SU-DHL-6 (cell line): Measurements from ENCODE around the gene EIF5A2.
"Not testable (repeated sequence)": the region's sequence is repeated elsewhere in the genome, so short reads cannot be mapped to it uniquely, and the experiment has no call there.

ENCODE experiments used
- H2AFZ ChIP-seq: fragments of 200-600 bp; sonication (generic); 2 replicates; pipeline ENCODE4 v1.6.1; 2014; ENCODE audit warnings: low read depth, mild to moderate bottlenecking, moderate library complexity, mixed read lengths, antibody characterized with exemption, low read length; ENCODE audit not compliant: severe bottlenecking
- H3F3A ChIP-seq: fragments of 200-600 bp; shearing (Covaris generic); 2 replicates; pipeline ENCODE4 v1.6.0; 2016; ENCODE audit warnings: antibody characterized with exemption, mild to moderate bottlenecking; ENCODE audit not compliant: insufficient read depth
- H3K27ac ChIP-seq: fragments of 200-600 bp; sonication (generic); 2 replicates; pipeline ENCODE4 v1.5.1; 2016; ENCODE audit warnings: low read depth, mild to moderate bottlenecking, low read length, moderate library complexity, mixed read lengths
- H3K27me3 ChIP-seq: fragments of 200-600 bp; sonication (generic), shearing (Covaris generic); 2 replicates; pipeline ENCODE4 v1.6.0; 2014; ENCODE audit warnings: mild to moderate bottlenecking, low read length
- H3K36me3 ChIP-seq: fragments of 200-600 bp; sonication (generic); 2 replicates; pipeline ENCODE4 v1.6.1; 2014; ENCODE audit warnings: mild to moderate bottlenecking, low read length, mixed read lengths
- H3K4me2 ChIP-seq: fragments of 300-600, 200-600 bp; shearing (Covaris generic), sonication (generic); 2 replicates; pipeline ENCODE4 v1.6.0; 2014; ENCODE audit warnings: low read length, low read depth, mild to moderate bottlenecking; ENCODE audit not compliant: poor library complexity, severe bottlenecking
- H3K4me3 ChIP-seq: fragments of 200-600 bp; sonication (generic); 2 replicates; pipeline ENCODE4 v1.5.1; 2014; ENCODE audit warnings: antibody characterized with exemption, low read length, mild to moderate bottlenecking, mixed read lengths; ENCODE audit not compliant: insufficient read depth, poor library complexity, severe bottlenecking
- H3K79me2 ChIP-seq: fragments of 200-600 bp; sonication (generic); 2 replicates; pipeline ENCODE4 v1.6.1; 2014; ENCODE audit warnings: mild to moderate bottlenecking, low read length, moderate library complexity; ENCODE audit not compliant: insufficient read depth
- H3K9ac ChIP-seq: fragments of 200-600 bp; sonication (generic); 2 replicates; pipeline ENCODE4 v1.7.0; 2014; ENCODE audit warnings: mild to moderate bottlenecking, low read length
- H3K9me2 ChIP-seq: fragments of 200-600 bp; sonication (generic); replicated peaks from 2 replicates; pipeline ENCODE4 v1.6.1; 2014; ENCODE audit warnings: low read length; ENCODE audit not compliant: insufficient read depth
- H3K9me3 ChIP-seq: fragments of 200-600 bp; sonication (generic); 2 replicates; pipeline ENCODE4 v1.6.1; 2014; ENCODE audit warnings: low read length, mixed read lengths; ENCODE audit not compliant: insufficient read depth
- H4K20me1 ChIP-seq: fragments of 200-600 bp; sonication (generic); 2 replicates; pipeline ENCODE4 v1.6.1; 2014; ENCODE audit warnings: low read depth, mild to moderate bottlenecking, antibody characterized with exemption, low read length, moderate library complexity, mixed read lengths
- EZH2phosphoT487 ChIP-seq: fragments of 200-600 bp; sonication (generic), shearing (Covaris generic); conservative IDR thresholded peaks from 2 replicates; pipeline ENCODE4 v1.6.1; 2018; ENCODE audit warnings: mild to moderate bottlenecking, antibody characterized with exemption, low read length, moderate library complexity, mixed read lengths
- TF ChIP-seq, protein P1 (sequence below): fragments of 200-600 bp; sonication (generic); IDR thresholded peaks from one replicate; pipeline ENCODE4 v1.5.1; 2017; ENCODE audit warnings: antibody characterized with exemption, mild to moderate bottlenecking, low read length, moderate library complexity; ENCODE audit not compliant: insufficient read depth, poor library complexity, severe bottlenecking

EIF5A2 gene

GRCh38 chr3:170893895-170894294 lies 14.5 kb downstream of the EIF5A2 start:
- H3K4me2 ChIP-seq: no peak overlapping the region
- no peaks in the 10 kb centered on the region for H3K79me2 ChIP-seq
- H3K9me3 ChIP-seq: no peaks in the 10 kb centered on the region
- H3K9ac ChIP-seq: no peak overlapping the region
- H3K36me3 ChIP-seq: no peaks in the 10 kb centered on the region
- no peaks in the 10 kb centered on the region; the same call in 1 of the 2 replicates for H4K20me1 ChIP-seq
- no peak for TF ChIP-seq EZH2phosphoT487
- TF ChIP-seq, protein P1, sequence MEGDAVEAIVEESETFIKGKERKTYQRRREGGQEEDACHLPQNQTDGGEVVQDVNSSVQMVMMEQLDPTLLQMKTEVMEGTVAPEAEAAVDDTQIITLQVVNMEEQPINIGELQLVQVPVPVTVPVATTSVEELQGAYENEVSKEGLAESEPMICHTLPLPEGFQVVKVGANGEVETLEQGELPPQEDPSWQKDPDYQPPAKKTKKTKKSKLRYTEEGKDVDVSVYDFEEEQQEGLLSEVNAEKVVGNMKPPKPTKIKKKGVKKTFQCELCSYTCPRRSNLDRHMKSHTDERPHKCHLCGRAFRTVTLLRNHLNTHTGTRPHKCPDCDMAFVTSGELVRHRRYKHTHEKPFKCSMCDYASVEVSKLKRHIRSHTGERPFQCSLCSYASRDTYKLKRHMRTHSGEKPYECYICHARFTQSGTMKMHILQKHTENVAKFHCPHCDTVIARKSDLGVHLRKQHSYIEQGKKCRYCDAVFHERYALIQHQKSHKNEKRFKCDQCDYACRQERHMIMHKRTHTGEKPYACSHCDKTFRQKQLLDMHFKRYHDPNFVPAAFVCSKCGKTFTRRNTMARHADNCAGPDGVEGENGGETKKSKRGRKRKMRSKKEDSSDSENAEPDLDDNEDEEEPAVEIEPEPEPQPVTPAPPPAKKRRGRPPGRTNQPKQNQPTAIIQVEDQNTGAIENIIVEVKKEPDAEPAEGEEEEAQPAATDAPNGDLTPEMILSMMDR: no peak
- no peak overlapping the region for H3K4me3 ChIP-seq
- H3K27me3 ChIP-seq: no peaks in the 10 kb centered on the region
- no peaks in the 10 kb centered on the region for H3K9me2 ChIP-seq
- H3F3A ChIP-seq: no peaks in the 10 kb centered on the region
- H3K27ac ChIP-seq: no peak overlapping the region
- H2AFZ ChIP-seq: no peak overlapping the region

GRCh38 chr3:170889630-170890029 lies 18.8 kb downstream of the EIF5A2 start:
- Histone ChIP-seq H4K20me1 (no peaks in the 10 kb centered on the region; the same call in 1 of the 2 replicates), H2AFZ (no peak overlapping the region), H3K9me3 (no peaks in the 10 kb centered on the region), H3K4me3 (no peak overlapping the region), H3K9ac (no peak overlapping the region), H3K9me2 (no peaks in the 10 kb centered on the region), H3K27me3 (no peaks in the 10 kb centered on the region), H3K4me2 (no peak overlapping the region), H3K27ac (no peak overlapping the region), H3K36me3 (no peaks in the 10 kb centered on the region), H3K79me2 (no peaks in the 10 kb centered on the region), H3F3A (no peaks in the 10 kb centered on the region)
- no peak for TF ChIP-seq EZH2phosphoT487
- TF ChIP-seq, protein P1: no peak

DNA sequence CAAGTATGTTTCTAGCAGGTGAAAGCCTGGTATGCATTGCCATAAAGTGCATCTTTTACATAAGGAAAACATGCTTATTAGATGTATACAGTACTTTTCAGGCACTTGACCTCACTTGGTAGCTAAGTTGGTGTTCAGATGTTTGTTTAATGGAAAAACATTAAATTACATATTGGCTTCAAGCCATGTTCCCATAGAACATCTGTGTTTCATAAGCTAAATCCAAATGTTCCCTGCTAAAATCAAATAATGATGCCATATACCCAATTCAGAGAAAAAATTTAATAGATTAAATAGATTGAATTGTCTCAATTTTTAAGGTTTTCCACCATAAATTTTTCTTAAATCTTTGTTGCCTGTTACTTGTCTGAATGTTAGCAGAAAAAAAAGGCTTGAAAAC lies 19.3 kb downstream of the EIF5A2 start:
- H3K4me3 ChIP-seq: no peak overlapping the region
- TF ChIP-seq, protein P1: no peak
- no peak for TF ChIP-seq EZH2phosphoT487
- no peak overlapping the region for H2AFZ ChIP-seq
- no peaks in the 10 kb centered on the region for H3F3A ChIP-seq
- no peaks in the 10 kb centered on the region; the same call in 1 of the 2 replicates for H4K20me1 ChIP-seq
- no peaks in the 10 kb centered on the region for H3K9me2 ChIP-seq
- H3K27ac ChIP-seq: no peak overlapping the region
- no peak overlapping the region for H3K9ac ChIP-seq
- no peak overlapping the region for H3K4me2 ChIP-seq
- H3K9me3 ChIP-seq: no peaks in the 10 kb centered on the region
- H3K79me2 ChIP-seq: no peaks in the 10 kb centered on the region
- no peaks in the 10 kb centered on the region for H3K36me3 ChIP-seq
- H3K27me3 ChIP-seq: no peaks in the 10 kb centered on the region

- H3K9ac ChIP-seq, H3K27me3 ChIP-seq, H3K9me2 ChIP-seq, H3K36me3 ChIP-seq, H3K4me2 ChIP-seq, H3K9me3 ChIP-seq, H4K20me1 ChIP-seq, H3K79me2 ChIP-seq, H2AFZ ChIP-seq, H3F3A ChIP-seq, H3K27ac ChIP-seq, H3K4me3 ChIP-seq: not testable (repeated sequence)
Observed at GRCh38 chr3:170884109-170884930, 24.1 kb downstream of the EIF5A2 start.

DNA sequence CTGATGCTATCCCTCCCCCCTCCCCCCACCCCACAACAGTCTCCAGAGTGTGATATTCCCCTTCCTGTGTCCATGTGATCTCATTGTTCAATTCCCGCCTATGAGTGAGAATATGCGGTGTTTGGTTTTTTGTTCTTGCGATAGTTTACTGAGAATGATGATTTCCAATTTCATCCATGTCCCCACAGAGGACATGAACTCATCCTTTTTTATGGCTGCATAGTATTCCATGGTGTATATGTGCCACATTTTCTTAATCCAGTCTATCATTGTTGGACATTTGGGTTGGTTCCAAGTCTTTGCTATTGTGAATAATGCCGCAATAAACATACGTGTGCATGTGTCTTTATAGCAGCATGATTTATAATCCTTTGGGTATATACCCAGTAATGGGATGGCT lies 29.7 kb downstream of the EIF5A2 start:
- not testable (repeated sequence) for H3K4me3 ChIP-seq, H2AFZ ChIP-seq, H4K20me1 ChIP-seq, H3K27ac ChIP-seq, H3K27me3 ChIP-seq, H3K9me3 ChIP-seq, H3K79me2 ChIP-seq, H3F3A ChIP-seq, H3K9me2 ChIP-seq, H3K9ac ChIP-seq, H3K36me3 ChIP-seq, H3K4me2 ChIP-seq
